HepG2 (cell line): ENCODE data around the gene SP5. TPM values are rescaled to one million over a fixed set of nuclear protein-coding genes. Genes with fewer than 3 reads are reported as not detected.

Experiments
- ARNT ChIP-seq: fragments of 450-650 bp; IDR thresholded peaks from 2 replicates; pipeline ENCODE4 v1.6.1; 2017
- CENPT ChIP-seq: sonication (generic); formaldehyde crosslinking; IDR thresholded peaks from 2 replicates; pipeline ENCODE4 v1.8.0; 2022; ENCODE audit warnings: low read depth, mild to moderate bottlenecking, moderate library complexity, missing genetic modification reagents
- ERF ChIP-seq: IDR thresholded peaks from 2 replicates; pipeline ENCODE4 v1.6.1; 2018; ENCODE audit warnings: missing biosample characterization, missing genetic modification reagents
- EZH2 ChIP-seq: conservative IDR thresholded peaks from 2 replicates; pipeline ENCODE4 v1.6.1; 2012; ENCODE audit warnings: mild to moderate bottlenecking, low read depth, low read length, moderate library complexity
- FOSL2 ChIP-seq: sonication (generic); formaldehyde crosslinking; IDR thresholded peaks from 2 replicates; pipeline ENCODE4 v1.4.0; 2020; ENCODE audit warnings: missing genetic modification reagents
- HHEX ChIP-seq: IDR thresholded peaks from 2 replicates; pipeline ENCODE4 v1.6.1; 2016; ENCODE audit warnings: control low read depth
- HNF4G ChIP-seq, 2 experiments: sonication (generic) in 1 of 2; formaldehyde crosslinking in 1 of 2; IDR thresholded peaks; 2 replicates each; pipeline versions ENCODE4 v1.4.0 to v1.6.1; 2011 to 2020; ENCODE audit warnings: borderline replicate concordance in 2 of 2, low read depth in 2 of 2, mild to moderate bottlenecking in 2 of 2, low read length in 1 of 2, missing genetic modification reagents in 1 of 2, moderate library complexity in 1 of 2
- HNRNPH1 ChIP-seq: fragments of 200-400 bp; formaldehyde crosslinking; optimal IDR thresholded peaks from 2 replicates; pipeline ENCODE3; 2017; ENCODE audit warnings: mild to moderate bottlenecking, low read depth, low read length
- IKZF4 ChIP-seq: sonication (generic); formaldehyde crosslinking; IDR thresholded peaks from 2 replicates; pipeline ENCODE4 v1.5.1; 2020; ENCODE audit warnings: borderline replicate concordance, mild to moderate bottlenecking, low read depth, missing genetic modification reagents; ENCODE audit errors: not compliant biosample characterization
- KLF11 ChIP-seq: IDR thresholded peaks from 2 replicates; pipeline ENCODE4 v1.6.1; 2016; ENCODE audit warnings: missing compliant biosample characterization
- MAFK ChIP-seq, 2 experiments: IDR thresholded peaks in 1 of 2; conservative IDR thresholded peaks in 1 of 2; 2 replicates each; pipeline ENCODE4 v1.6.1; 2011; ENCODE audit warnings: improper control_type of control experiment in 2 of 2, low read length in 2 of 2
- MEF2D ChIP-seq: sonication (generic); formaldehyde crosslinking; IDR thresholded peaks from 2 replicates; pipeline ENCODE4 v1.5.1; 2020; ENCODE audit warnings: mild to moderate bottlenecking, missing genetic modification reagents
- NFYB ChIP-seq: sonication (generic); formaldehyde crosslinking; IDR thresholded peaks from 2 replicates; pipeline ENCODE4 v1.4.0; 2020; ENCODE audit warnings: missing genetic modification reagents
- NR2F6 ChIP-seq, 2 experiments: IDR thresholded peaks; 2 replicates each; pipeline ENCODE4 v1.6.1; 2016; ENCODE audit warnings: antibody characterized with exemption in 1 of 2, mild to moderate bottlenecking in 1 of 2
- PLRG1 ChIP-seq: fragments of 450-650 bp; conservative IDR thresholded peaks from 2 replicates; pipeline ENCODE4 v1.6.1; 2016
- PTBP1 ChIP-seq: fragments of 200-400 bp; formaldehyde crosslinking; IDR thresholded peaks from 2 replicates; pipeline ENCODE4 v1.6.1; 2018; ENCODE audit warnings: low read length, low read depth; ENCODE audit not compliant: poor library complexity, severe bottlenecking
- TGIF2 ChIP-seq: IDR thresholded peaks from 2 replicates; pipeline ENCODE4 v1.6.1; 2016; ENCODE audit warnings: control low read depth, missing compliant biosample characterization
- ZBTB44 ChIP-seq: sonication (generic); formaldehyde crosslinking; IDR thresholded peaks from 2 replicates; pipeline ENCODE4 v1.4.0; 2020; ENCODE audit warnings: missing genetic modification reagents
- ZFP62 ChIP-seq: sonication (generic); formaldehyde crosslinking; IDR thresholded peaks from 2 replicates; pipeline ENCODE4 v1.4.0; 2020; ENCODE audit warnings: missing genetic modification reagents
- ZFP90 ChIP-seq: sonication (generic); formaldehyde crosslinking; IDR thresholded peaks from 2 replicates; pipeline ENCODE4 v1.8.0; 2022; ENCODE audit warnings: missing genetic modification reagents, mild to moderate bottlenecking, inconsistent platforms, borderline replicate concordance
- ZNF10 ChIP-seq: sonication (generic); formaldehyde crosslinking; IDR thresholded peaks from 2 replicates; pipeline ENCODE4 v1.4.0; 2020; ENCODE audit warnings: mild to moderate bottlenecking, low read depth, missing genetic modification reagents, borderline replicate concordance
- ZNF326 ChIP-seq: sonication (generic); formaldehyde crosslinking; IDR thresholded peaks from 2 replicates; pipeline ENCODE4 v1.4.0; 2020; ENCODE audit warnings: missing genetic modification reagents, borderline replicate concordance
- ZNF496 ChIP-seq: sonication (generic); formaldehyde crosslinking; IDR thresholded peaks from 2 replicates; pipeline ENCODE4 v1.8.1; 2023; ENCODE audit warnings: mild to moderate bottlenecking, moderate library complexity, missing genetic modification reagents; ENCODE audit not compliant: insufficient replicate concordance
- ZNF562 ChIP-seq: sonication (generic); formaldehyde crosslinking; IDR thresholded peaks from 2 replicates; pipeline ENCODE4 v1.8.0; 2022; ENCODE audit warnings: missing genetic modification reagents, borderline replicate concordance
- ZNF660 ChIP-seq: sonication (generic); formaldehyde crosslinking; IDR thresholded peaks from 2 replicates; pipeline ENCODE4 v1.5.1; 2020; ENCODE audit warnings: mild to moderate bottlenecking, low read depth, missing genetic modification reagents, borderline replicate concordance
- ZNF746 ChIP-seq: sonication (generic); formaldehyde crosslinking; IDR thresholded peaks from 2 replicates; pipeline ENCODE4 v1.8.0; 2022; ENCODE audit warnings: mild to moderate bottlenecking, missing genetic modification reagents
- ZNF782 ChIP-seq: sonication (generic); formaldehyde crosslinking; IDR thresholded peaks from 2 replicates; pipeline ENCODE4 v1.4.0; 2020; ENCODE audit warnings: missing genetic modification reagents, mild to moderate bottlenecking, borderline replicate concordance
- polyA plus RNA-seq, 8 experiments: library from polyadenylated mRNA; depleted of rRNA in 3 of 8; stranded (reverse) in 7 of 8; unstranded in 1 of 8; fragments of >200 nt; fragmentation: Illumina TruSeq in 4 of 8; extraction: Trizol in 4 of 8; gene quantifications; 2 replicates each; pipeline versions ENCODE4 v1.2.1 to v1.2.3, GENCODE V29; 2011 to 2016; ENCODE audit warnings: low read depth in 4 of 8, missing spikeins in 1 of 8, mixed read lengths in 1 of 8; ENCODE audit not compliant: insufficient read depth in 1 of 8
- total RNA-seq, 5 experiments: library from RNA; depleted of rRNA; stranded (reverse); fragments of >200 nt; fragmentation: Illumina TruSeq; extraction: Trizol; gene quantifications; 2 replicates each; pipeline ENCODE4 v1.2.3, GENCODE V29; 2016; ENCODE audit warnings: low read depth in 1 of 5
- TF ChIP-seq, protein P1 (sequence below): IDR thresholded peaks from 2 replicates; pipeline ENCODE4 v1.6.1; 2016; ENCODE audit warnings: missing compliant biosample characterization, missing genetic modification reagents, borderline replicate concordance

The SP5 gene
- total and polyA plus RNA-seq, 2 of the 13 experiments (the other 11 are each of a cell fraction or from before 2014, with no cell fraction given), result 50.8 to 119 TPM

- TF ChIP-seq ERF, result peak; percentile 88
- TF ChIP-seq ZNF782 (CRISPR knock-in tag), result no peak
- TF ChIP-seq, protein P1, sequence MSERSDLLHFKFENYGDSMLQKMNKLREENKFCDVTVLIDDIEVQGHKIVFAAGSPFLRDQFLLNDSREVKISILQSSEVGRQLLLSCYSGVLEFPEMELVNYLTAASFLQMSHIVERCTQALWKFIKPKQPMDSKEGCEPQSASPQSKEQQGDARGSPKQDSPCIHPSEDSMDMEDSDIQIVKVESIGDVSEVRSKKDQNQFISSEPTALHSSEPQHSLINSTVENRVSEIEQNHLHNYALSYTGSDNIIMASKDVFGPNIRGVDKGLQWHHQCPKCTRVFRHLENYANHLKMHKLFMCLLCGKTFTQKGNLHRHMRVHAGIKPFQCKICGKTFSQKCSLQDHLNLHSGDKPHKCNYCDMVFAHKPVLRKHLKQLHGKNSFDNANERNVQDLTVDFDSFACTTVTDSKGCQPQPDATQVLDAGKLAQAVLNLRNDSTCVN, result no peak; the same call in none of the 2 replicates
- TF ChIP-seq PLRG1, result no peak
- TF ChIP-seq HHEX (CRISPR knock-in tag), result no peak; the same call in 1 of the 2 replicates
- TF ChIP-seq ZNF746 (CRISPR knock-in tag), result peak; percentile 95
- peak; percentile 16; the same call in 1 of the 2 replicates for TF ChIP-seq ZNF562 (CRISPR knock-in tag)
- no peak for TF ChIP-seq MAFK (conservative IDR thresholded peaks at IDR 0.05 in 1 of 2, IDR thresholded peaks at IDR 0.05 in 1 of 2; ENCODE audit: low read length in 2 of 2)
- TF ChIP-seq ZFP90 (CRISPR knock-in tag), result peak; percentile 88
- TF ChIP-seq ZNF496 (CRISPR knock-in tag), result no peak
- peak; percentile 94 for TF ChIP-seq NR2F6 (IDR thresholded peaks at IDR 0.05)
- TF ChIP-seq NR2F6 (CRISPR knock-in tag; IDR thresholded peaks at IDR 0.05), result peak; percentile 96
- peak; percentile 14; the same call in 1 of the 2 replicates for TF ChIP-seq TGIF2 (CRISPR knock-in tag)
- TF ChIP-seq ZBTB44 (CRISPR knock-in tag), result no peak
- no peak for TF ChIP-seq ZNF10 (CRISPR knock-in tag)
- TF ChIP-seq NFYB, result peak; percentile 30; the same call in 1 of the 2 replicates
- no peak for TF ChIP-seq HNRNPH1
- peak; percentile 90 for TF ChIP-seq HNF4G (IDR thresholded peaks at IDR 0.05; ENCODE audit: borderline replicate concordance, low read depth, low read length)
- TF ChIP-seq HNF4G (CRISPR knock-in tag; IDR thresholded peaks at IDR 0.05; ENCODE audit: borderline replicate concordance, low read depth), result peak; percentile 53; the same call in 1 of the 2 replicates
- TF ChIP-seq ZFP62 (CRISPR knock-in tag), result no peak
- TF ChIP-seq FOSL2 (CRISPR knock-in tag), result peak; percentile 75
- no peak for TF ChIP-seq CENPT
- TF ChIP-seq MEF2D (CRISPR knock-in tag), result peak; percentile 88
- 0 out of 2 replicates have a peak, but pooled peaks have one; percentile 11 for TF ChIP-seq ZNF326 (CRISPR knock-in tag)
- TF ChIP-seq PTBP1, result peak; percentile 78
- TF ChIP-seq ARNT, result no peak
- no peak for TF ChIP-seq EZH2
- no peak for TF ChIP-seq ZNF660 (CRISPR knock-in tag)
- TF ChIP-seq IKZF4 (CRISPR knock-in tag), result peak; percentile 62
- TF ChIP-seq KLF11 (CRISPR knock-in tag), result peak; percentile 41; the same call in 1 of the 2 replicates
Observed at GRCh38 chr2:170711774-170712652, 3.1 kb upstream of the SP5 start (continued).
